IMR-90 (cell line): ENCODE measurements around the gene AP5B1. TPM values are rescaled to one million over a fixed set of nuclear protein-coding genes. Genes with fewer than 3 reads are reported as not detected.

Experiments used
- BHLHE40 ChIP-seq: fragments of 150-350 bp; IDR thresholded peaks from 2 replicates; pipeline ENCODE4 v1.6.1; 2016; ENCODE audit warnings: mild to moderate bottlenecking, low read depth, low read length
- CEBPB ChIP-seq: IDR thresholded peaks from 2 replicates; pipeline ENCODE4 v1.6.1; 2012; ENCODE audit warnings: low read depth, low read length, improper control_type of control experiment
- CHD1 ChIP-seq: IDR thresholded peaks from 2 replicates; pipeline ENCODE4 v1.6.1; 2012; ENCODE audit warnings: low read depth, low read length, improper control_type of control experiment
- CTCF ChIP-seq: conservative IDR thresholded peaks from 2 replicates; pipeline ENCODE4 v1.5.1; 2012; ENCODE audit warnings: mild to moderate bottlenecking, low read depth, low read length, improper control_type of control experiment
- FOS ChIP-seq: fragments of 150-350 bp; IDR thresholded peaks from 2 replicates; pipeline ENCODE4 v1.6.1; 2016; ENCODE audit warnings: low read depth, low read length
- MAFK ChIP-seq: IDR thresholded peaks from 2 replicates; pipeline ENCODE4 v1.6.1; 2012; ENCODE audit warnings: low read depth, low read length, improper control_type of control experiment
- NFE2L2 ChIP-seq: fragments of 150-350 bp; IDR thresholded peaks from 2 replicates; pipeline ENCODE4 v1.6.1; 2016; ENCODE audit warnings: low read depth, mild to moderate bottlenecking, low read length
- RAD21 ChIP-seq: IDR thresholded peaks from 2 replicates; pipeline ENCODE4 v1.6.1; 2012; ENCODE audit warnings: low read length, improper control_type of control experiment
- RCOR1 ChIP-seq: IDR thresholded peaks from 2 replicates; pipeline ENCODE4 v1.6.1; 2012; ENCODE audit warnings: mild to moderate bottlenecking, low read length, improper control_type of control experiment; ENCODE audit not compliant: insufficient replicate concordance
- polyA plus RNA-seq, 3 experiments: library from polyadenylated mRNA; depleted of rRNA; stranded (reverse); fragments of >200 nt; gene quantifications; 2 replicates each; pipeline ENCODE4 v1.2.3, GENCODE V29; 2012; ENCODE audit warnings: low replicate concordance in 1 of 3
- total RNA-seq: library from RNA; depleted of rRNA; stranded (reverse); fragments of >200 nt; gene quantifications from 2 replicates; pipeline ENCODE4 v1.2.3, GENCODE V29; 2012

AP5B1 gene
- total and polyA plus RNA-seq, 2 of the 4 experiments (the other 2 are of a cell fraction): 2.5 to 5.0 TPM

GRCh38 chr11:65817835-65818680, 37.3 kb upstream of the AP5B1 start (continued):
- TF ChIP-seq CTCF (peak; percentile 99), RAD21 (peak; percentile 91), RCOR1 (peak; percentile 98), CHD1 (no peak), NFE2L2 (no peak), CEBPB (no peak), FOS (no peak), BHLHE40 (peak; percentile 37; the same call in 1 of the 2 replicates), MAFK (no peak)
